H9 (cell line): ENCODE data around the gene OR5B12. TPM values are rescaled to one million over a fixed set of nuclear protein-coding genes. Genes with fewer than 3 reads are reported as not detected.

Source experiments
- DNase-seq: peaks from one replicate; pipeline ENCODE4 v3.0.0-alpha.2; 2017
- H2AFZ ChIP-seq: one replicate; pipeline ENCODE4 v1.6.1; 2013; ENCODE audit warnings: mild to moderate bottlenecking, low read length, control low read depth, moderate library complexity
- H2AK5ac ChIP-seq: 2 replicates; pipeline ENCODE4 v1.6.1; 2013; ENCODE audit warnings: low read length, control low read depth, mixed read lengths; ENCODE audit not compliant: insufficient read length
- H2BK120ac ChIP-seq: one replicate; pipeline ENCODE4 v1.6.1; 2013; ENCODE audit warnings: low read depth, mild to moderate bottlenecking, low read length, control low read depth, inconsistent platforms; ENCODE audit not compliant: poor library complexity, severe bottlenecking
- H2BK12ac ChIP-seq: 2 replicates; pipeline ENCODE4 v1.6.1; 2013; ENCODE audit warnings: low read length, control low read depth, mixed read lengths, low read depth; ENCODE audit not compliant: insufficient read length
- H2BK15ac ChIP-seq: 2 replicates; pipeline ENCODE4 v1.6.1; 2013; ENCODE audit warnings: low read depth, low read length, control low read depth
- H2BK20ac ChIP-seq: one replicate; pipeline ENCODE4 v1.6.1; 2013; ENCODE audit warnings: low read depth, mild to moderate bottlenecking, low read length, control low read depth, inconsistent platforms; ENCODE audit not compliant: poor library complexity, severe bottlenecking
- H2BK5ac ChIP-seq: 2 replicates; pipeline ENCODE4 v1.6.1; 2013; ENCODE audit warnings: low read length, control low read depth, mixed read lengths; ENCODE audit not compliant: insufficient read length
- H3K14ac ChIP-seq: 2 replicates; pipeline ENCODE4 v1.6.1; 2013; ENCODE audit warnings: low read length, control low read depth; ENCODE audit not compliant: insufficient read depth
- H3K18ac ChIP-seq: 2 replicates; pipeline ENCODE4 v1.6.1; 2013; ENCODE audit warnings: low read depth, mild to moderate bottlenecking, mixed read lengths, low read length, control low read depth; ENCODE audit not compliant: insufficient read length
- H3K23ac ChIP-seq: 2 replicates; pipeline ENCODE4 v1.6.1; 2013; ENCODE audit warnings: low read length, control low read depth, mixed read lengths, low read depth; ENCODE audit not compliant: insufficient read length
- H3K23me2 ChIP-seq: 2 replicates; pipeline ENCODE4 v1.6.1; 2013; ENCODE audit warnings: low read depth, mild to moderate bottlenecking, mixed read lengths, low read length, control low read depth; ENCODE audit not compliant: insufficient read length, poor library complexity, severe bottlenecking
- H3K27ac ChIP-seq: 2 replicates; pipeline ENCODE4 v1.5.1; 2013; ENCODE audit warnings: low read length, control low read depth, mixed read lengths, low read depth; ENCODE audit not compliant: insufficient read length
- H3K27me3 ChIP-seq: 2 replicates; pipeline ENCODE4 v1.6.1; 2013; ENCODE audit warnings: low read length, control low read depth, inconsistent platforms; ENCODE audit not compliant: insufficient read depth
- H3K4ac ChIP-seq: 2 replicates; pipeline ENCODE4 v1.6.1; 2013; ENCODE audit warnings: low read depth, mild to moderate bottlenecking, control low read depth, inconsistent platforms, low read length, moderate library complexity
- H3K4me1 ChIP-seq: 2 replicates; pipeline ENCODE4 v1.6.1; 2013; ENCODE audit warnings: low read length, control low read depth, inconsistent platforms; ENCODE audit not compliant: insufficient read depth
- H3K4me2 ChIP-seq: 2 replicates; pipeline ENCODE4 v1.6.1; 2013; ENCODE audit warnings: low read length, control low read depth, mixed read lengths; ENCODE audit not compliant: insufficient read length, insufficient read depth
- H3K56ac ChIP-seq: 2 replicates; pipeline ENCODE4 v1.6.1; 2013; ENCODE audit warnings: low read depth, mild to moderate bottlenecking, mixed read lengths, low read length, control low read depth; ENCODE audit not compliant: insufficient read length
- H3K79me1 ChIP-seq: 2 replicates; pipeline ENCODE4 v1.6.1; 2013; ENCODE audit warnings: low read depth, mild to moderate bottlenecking, moderate library complexity, low read length, control low read depth, inconsistent platforms; ENCODE audit not compliant: insufficient read depth, poor library complexity, severe bottlenecking
- H3K79me2 ChIP-seq: 2 replicates; pipeline ENCODE4 v1.6.1; 2013; ENCODE audit warnings: low read length, control low read depth, inconsistent platforms; ENCODE audit not compliant: insufficient read depth
- H3K9ac ChIP-seq: 2 replicates; pipeline ENCODE4 v1.6.1; 2013; ENCODE audit warnings: low read length, control low read depth, mixed read lengths; ENCODE audit not compliant: insufficient read length; ENCODE audit errors: extremely low read depth
- H3K9me3 ChIP-seq: one replicate; pipeline ENCODE4 v1.6.1; 2013; ENCODE audit warnings: low read depth, low read length, inconsistent platforms; ENCODE audit not compliant: control insufficient read depth
- H3T11ph ChIP-seq: one replicate; pipeline ENCODE4 v1.6.1; 2013; ENCODE audit warnings: mild to moderate bottlenecking, low read length, control low read depth, inconsistent platforms
- H4K20me1 ChIP-seq: one replicate; pipeline ENCODE4 v1.6.1; 2013; ENCODE audit not compliant: control insufficient read depth, insufficient read length, insufficient read depth
- H4K5ac ChIP-seq: 2 replicates; pipeline ENCODE4 v1.6.1; 2013; ENCODE audit warnings: low read depth, mild to moderate bottlenecking, mixed read lengths, low read length, control low read depth; ENCODE audit not compliant: insufficient read length
- H4K8ac ChIP-seq: replicated peaks from 2 replicates; pipeline ENCODE4 v1.6.1; 2013; ENCODE audit warnings: low read length, control low read depth, mixed read lengths, low read depth; ENCODE audit not compliant: insufficient read length
- H4K91ac ChIP-seq: 2 replicates; pipeline ENCODE4 v1.6.1; 2013; ENCODE audit warnings: low read depth, mild to moderate bottlenecking, moderate library complexity, mixed read lengths, low read length, control low read depth; ENCODE audit not compliant: insufficient read length
- H3K27ac Mint-ChIP-seq, 3 experiments: 2 replicates in 2 of 3; 3 replicates in 1 of 3; pipeline ENCODE4 v1.8.0; 2020 to 2021; ENCODE audit warnings: mixed read lengths in 3 of 3, mild to moderate bottlenecking in 1 of 3, moderate library complexity in 1 of 3
- H3K27me3 Mint-ChIP-seq: 2 replicates; pipeline ENCODE4 v1.8.0; 2021; ENCODE audit warnings: low read depth, mild to moderate bottlenecking, moderate library complexity, mixed read lengths
- H3K36me3 Mint-ChIP-seq, 3 experiments: 2 replicates in 2 of 3; 3 replicates in 1 of 3; pipeline ENCODE4 v1.8.0; 2020 to 2021; ENCODE audit warnings: low read depth in 3 of 3, mixed read lengths in 3 of 3; ENCODE audit not compliant: insufficient read depth in 1 of 3
- H3K4me1 Mint-ChIP-seq, 2 experiments: 2 replicates each; pipeline ENCODE4 v1.8.0; 2020; ENCODE audit warnings: mixed read lengths in 2 of 2
- H3K4me3 Mint-ChIP-seq, 2 experiments: 2 replicates in 1 of 2; 3 replicates in 1 of 2; pipeline ENCODE4 v1.8.0; 2020 to 2021; ENCODE audit warnings: mild to moderate bottlenecking in 2 of 2, mixed read lengths in 2 of 2, moderate library complexity in 1 of 2
- H3K9me3 Mint-ChIP-seq, 2 experiments: 2 replicates in 1 of 2; 3 replicates in 1 of 2; pipeline ENCODE4 v1.8.0; 2020; ENCODE audit warnings: mild to moderate bottlenecking in 2 of 2, mixed read lengths in 2 of 2, moderate library complexity in 1 of 2
- WGBS: extraction: QIAGEN DNeasy Blood & Tissue Kit; methylation state at CpG from one replicate; pipeline ENCODE4 v1.1.7; 2013; ENCODE audit warnings: missing lambda C conversion rate, low lambda C conversion rate, mixed read lengths; ENCODE audit not compliant: insufficient read length; ENCODE audit errors: extremely low coverage; 5-methylcytosine and 5-hydroxymethylcytosine counted together
- total RNA-seq: library from RNA; stranded (reverse); gene quantifications from 2 replicates; pipeline ENCODE4 v1.2.1, GENCODE V29; 2021
- TF ChIP-seq, protein P1 (sequence below): fragments of 200-600 bp; sonication (generic); conservative IDR thresholded peaks from 3 replicates; pipeline ENCODE4 v1.8.0; 2021; ENCODE audit warnings: antibody characterized with exemption, mild to moderate bottlenecking

Gene OR5B12
- total RNA-seq, 1 experiment from 2014 or later, result not detected

GRCh38 chr11:58390551-58391063 is 51.4 kb downstream of the OR5B12 start:
- H2AFZ ChIP-seq, result no peak overlapping the region
- no peak overlapping the region for H3K27ac ChIP-seq
- H2BK12ac ChIP-seq, result no peak overlapping the region
- no peak overlapping the region for H3K56ac ChIP-seq
- H3K4ac ChIP-seq, result no peak overlapping the region
- H4K5ac ChIP-seq, result no peak overlapping the region
- H3T11ph ChIP-seq, result no peak overlapping the region
- H2AK5ac ChIP-seq, result no peak overlapping the region
- no peaks in the 10 kb centered on the region for H3K4me1 ChIP-seq
- H3K79me1 ChIP-seq, result no peaks in the 10 kb centered on the region
- H4K91ac ChIP-seq, result no peak overlapping the region
- no peak overlapping the region for H3K9ac ChIP-seq
- Mint-ChIP-seq H3K9me3 (peaks cover 12 to 22% of the 10 kb centered on the region in 2 experiments), H3K4me1 (no peaks in the 10 kb centered on the region), H3K4me3 (no peak overlapping the region), H3K36me3 (peaks cover 3 to 10% (median 8%) of the 10 kb centered on the region in 3 experiments; a peak in 4 of 7 replicates), H3K27ac (no peak overlapping the region), H3K27me3 (no peaks in the 10 kb centered on the region)
- DNase-seq, result no peak
- H3K23me2 ChIP-seq, result no peaks in the 10 kb centered on the region
- H4K20me1 ChIP-seq, result no peaks in the 10 kb centered on the region
- H4K8ac ChIP-seq, result no peak overlapping the region
- H2BK5ac ChIP-seq, result no peak overlapping the region
- H3K23ac ChIP-seq, result no peak overlapping the region
- no CpG with 5 or more reads among the region's 18 CpGs for WGBS
- H3K9me3 ChIP-seq, result no peaks in the 10 kb centered on the region
- H3K4me2 ChIP-seq, result no peak overlapping the region
- no peaks in the 10 kb centered on the region for H3K79me2 ChIP-seq
- H2BK20ac ChIP-seq, result no peak overlapping the region
- H3K27me3 ChIP-seq, result no peaks in the 10 kb centered on the region
- TF ChIP-seq, protein P1, sequence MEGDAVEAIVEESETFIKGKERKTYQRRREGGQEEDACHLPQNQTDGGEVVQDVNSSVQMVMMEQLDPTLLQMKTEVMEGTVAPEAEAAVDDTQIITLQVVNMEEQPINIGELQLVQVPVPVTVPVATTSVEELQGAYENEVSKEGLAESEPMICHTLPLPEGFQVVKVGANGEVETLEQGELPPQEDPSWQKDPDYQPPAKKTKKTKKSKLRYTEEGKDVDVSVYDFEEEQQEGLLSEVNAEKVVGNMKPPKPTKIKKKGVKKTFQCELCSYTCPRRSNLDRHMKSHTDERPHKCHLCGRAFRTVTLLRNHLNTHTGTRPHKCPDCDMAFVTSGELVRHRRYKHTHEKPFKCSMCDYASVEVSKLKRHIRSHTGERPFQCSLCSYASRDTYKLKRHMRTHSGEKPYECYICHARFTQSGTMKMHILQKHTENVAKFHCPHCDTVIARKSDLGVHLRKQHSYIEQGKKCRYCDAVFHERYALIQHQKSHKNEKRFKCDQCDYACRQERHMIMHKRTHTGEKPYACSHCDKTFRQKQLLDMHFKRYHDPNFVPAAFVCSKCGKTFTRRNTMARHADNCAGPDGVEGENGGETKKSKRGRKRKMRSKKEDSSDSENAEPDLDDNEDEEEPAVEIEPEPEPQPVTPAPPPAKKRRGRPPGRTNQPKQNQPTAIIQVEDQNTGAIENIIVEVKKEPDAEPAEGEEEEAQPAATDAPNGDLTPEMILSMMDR, result no peak
- no peak overlapping the region for H3K14ac ChIP-seq
- no peak overlapping the region for H2BK15ac ChIP-seq
- H3K18ac ChIP-seq, result no peak overlapping the region
- no peak overlapping the region for H2BK120ac ChIP-seq

Other genes starting within 250 kb of the OR5B12 start
- gene OR1S2, start 238.1 kb downstream of the OR5B12 start, total RNA-seq, result not detected in 2 replicates
- not detected in 2 replicates for gene OR1S1, start 229.5 kb downstream of the OR5B12 start, total RNA-seq
- not detected in 2 replicates for gene OR10Q1, start 213.3 kb downstream of the OR5B12 start, total RNA-seq
- not detected in 2 replicates for gene OR10W1, start 174.0 kb downstream of the OR5B12 start, total RNA-seq
- gene OR5B17, start 83.2 kb downstream of the OR5B12 start, total RNA-seq, result not detected in 2 replicates
- gene OR5B3, start 35.4 kb downstream of the OR5B12 start, total RNA-seq, result not detected in 2 replicates
- gene OR5B2, start 14.1 kb downstream of the OR5B12 start, total RNA-seq, result not detected in 2 replicates
- gene OR5B21, start 65.9 kb upstream of the OR5B12 start, total RNA-seq, result not detected in 2 replicates
- gene LPXN, start 133.6 kb upstream of the OR5B12 start, total RNA-seq, result 1.4 and 1.5 TPM in 2 replicates
- 32.6 and 32.9 TPM in 2 replicates for gene ZFP91, start 136.8 kb upstream of the OR5B12 start, total RNA-seq
- gene CNTF, start 180.4 kb upstream of the OR5B12 start, total RNA-seq, result 2.4 and 3.5 TPM in 2 replicates